Endothelial cell of umbilical vein (primary cell): ENCODE results near the gene PROM1. TPM values are rescaled to one million over a fixed set of nuclear protein-coding genes. Genes with fewer than 3 reads are reported as not detected.
A peak's percentile ranks its signal among the peaks of the same experiment; 100 is the strongest.

Experiments
- BruUV-seq: library from RNA; stranded (reverse); fragments of 400-500 nt; replicated peaks from 2 replicates; lab custom pipeline; 2021; lab: Mats Ljungman, UMichigan
- CTCF ChIA-PET: fragments of 300-600, 350-600 bp; sonication (Branson Sonifier 250); formaldehyde crosslinking; loops from one replicate; lab custom pipeline; 2021; ENCODE audit warnings: antibody characterized with exemption, inconsistent platforms; lab: Charles Lee
- POLR2A ChIA-PET: fragments of 300-600, 350-600 bp; sonication (Branson Sonifier 250); formaldehyde crosslinking; loops from one replicate; lab custom pipeline; 2021; ENCODE audit warnings: antibody characterized with exemption, inconsistent platforms; lab: Charles Lee
- DNase-seq: peaks from one replicate; pipeline ENCODE4 v3.0.0-alpha.2; 2011; ENCODE audit warnings: low read depth, low spot score
- FAIRE-seq: peaks from 2 replicates; lab custom pipeline; 2011; peaks lifted over from hg19 to GRCh38; lab: Jason Lieb, UNC
- H2AFZ ChIP-seq: 2 replicates; pipeline ENCODE4 v1.6.0; 2012; ENCODE audit warnings: low read depth, low read length, control low read depth, inconsistent platforms
- H3K27ac ChIP-seq: 2 replicates; pipeline ENCODE4 v1.5.1; 2011; ENCODE audit warnings: low read depth, mild to moderate bottlenecking, control low read depth, low read length, moderate library complexity; ENCODE audit not compliant: insufficient read depth
- H3K27me3 ChIP-seq, 2 experiments: 2 replicates each; pipeline versions ENCODE4 v1.6.0 to v1.6.1; 2011; ENCODE audit warnings: low read length in 2 of 2, mixed read lengths in 1 of 2; ENCODE audit not compliant: control insufficient read depth in 2 of 2, insufficient read depth in 2 of 2
- H3K36me3 ChIP-seq, 2 experiments: 2 replicates in 1 of 2; 3 replicates in 1 of 2; pipeline ENCODE4 v1.5.1; 2011; ENCODE audit warnings: low read length in 2 of 2, mild to moderate bottlenecking in 1 of 2, moderate library complexity in 1 of 2; ENCODE audit not compliant: control insufficient read depth in 2 of 2, insufficient read depth in 2 of 2; ENCODE audit errors: extremely low read depth in 1 of 2
- H3K4me1 ChIP-seq: 3 replicates; pipeline ENCODE4 v1.5.1; 2011; ENCODE audit warnings: mild to moderate bottlenecking, low read length; ENCODE audit not compliant: control insufficient read depth, insufficient read depth; ENCODE audit errors: extremely low read depth
- H3K4me2 ChIP-seq: 2 replicates; pipeline ENCODE4 v1.6.1; 2011; ENCODE audit warnings: low read length, control low read depth, mixed read lengths; ENCODE audit not compliant: insufficient read depth
- H3K4me3 ChIP-seq, 3 experiments: fragments of 200-600 bp in 1 of 3; sonication (generic), shearing (Covaris generic) in 1 of 3; replicated peaks in 1 of 3; 2 replicates each; pipeline ENCODE4 v1.5.1; 2011 to 2016; ENCODE audit warnings: control low read depth in 3 of 3, low read length in 3 of 3, mild to moderate bottlenecking in 2 of 3, inconsistent platforms in 1 of 3, low read depth in 1 of 3, moderate library complexity in 1 of 3; ENCODE audit not compliant: insufficient read depth in 1 of 3
- H3K79me2 ChIP-seq: 2 replicates; pipeline ENCODE4 v1.6.0; 2012; ENCODE audit warnings: low read length, inconsistent platforms; ENCODE audit not compliant: control insufficient read depth, insufficient read depth
- H3K9ac ChIP-seq: replicated peaks from 2 replicates; pipeline ENCODE3; 2011; ENCODE audit warnings: low read length, control low read depth; ENCODE audit not compliant: insufficient read depth; ENCODE audit errors: extremely low read depth
- H3K9me1 ChIP-seq: replicated peaks from 3 replicates; pipeline ENCODE4 v1.6.0; 2011; ENCODE audit warnings: mild to moderate bottlenecking, low read length; ENCODE audit not compliant: control insufficient read depth, insufficient read depth; ENCODE audit errors: extremely low read depth
- H3K9me3 ChIP-seq: replicated peaks from 2 replicates; pipeline ENCODE4 v1.5.1; 2012; ENCODE audit warnings: low read length, inconsistent platforms; ENCODE audit not compliant: control insufficient read depth, insufficient read depth
- H4K20me1 ChIP-seq: replicated peaks from 2 replicates; pipeline ENCODE3; 2011; ENCODE audit warnings: mild to moderate bottlenecking, low read length; ENCODE audit not compliant: control insufficient read depth, insufficient read depth; ENCODE audit errors: extremely low read depth
- CTCF ChIP-seq, 2 donors: IDR thresholded peaks; 1 replicate in 1 of 2; 2 replicates in 1 of 2; pipeline ENCODE4 v1.5.1; 2011; ENCODE audit warnings: low read length in 2 of 2, mild to moderate bottlenecking in 2 of 2, moderate library complexity in 2 of 2, control low read depth in 1 of 2, inconsistent platforms in 1 of 2, low read depth in 1 of 2; ENCODE audit not compliant: insufficient read depth in 1 of 2; ENCODE audit errors: extremely low read depth in 1 of 2
- EZH2 ChIP-seq: IDR thresholded peaks from 2 replicates; pipeline ENCODE4 v1.6.1; 2012; ENCODE audit warnings: borderline replicate concordance, low read depth, mild to moderate bottlenecking, moderate library complexity, low read length, inconsistent platforms; ENCODE audit not compliant: severe bottlenecking
- FOS ChIP-seq: IDR thresholded peaks from 2 replicates; pipeline ENCODE4 v1.6.1; 2011; ENCODE audit warnings: mild to moderate bottlenecking, low read length, moderate library complexity, borderline replicate concordance; ENCODE audit not compliant: insufficient read depth
- GATA2 ChIP-seq: IDR thresholded peaks from 2 replicates; pipeline ENCODE4 v1.7.0; 2011; ENCODE audit warnings: low read depth, mild to moderate bottlenecking, moderate library complexity, mixed read lengths, low read length; ENCODE audit not compliant: insufficient read length, insufficient read depth
- JUN ChIP-seq: IDR thresholded peaks from 2 replicates; pipeline ENCODE4 v1.6.1; 2011; ENCODE audit warnings: borderline replicate concordance, low read depth; ENCODE audit not compliant: insufficient read length, insufficient read depth
- MYC ChIP-seq: IDR thresholded peaks from one replicate; pipeline ENCODE4 v1.6.1; 2011; ENCODE audit warnings: mild to moderate bottlenecking, low read depth, low read length
- POLR2A ChIP-seq: IDR thresholded peaks from 2 replicates; pipeline ENCODE4 v1.6.1; 2012; ENCODE audit warnings: low read depth, mild to moderate bottlenecking, control low read depth, low read length
- POLR2AphosphoS5 ChIP-seq: IDR thresholded peaks from 2 replicates; pipeline ENCODE4 v1.6.1; 2012; ENCODE audit warnings: low read depth, mild to moderate bottlenecking, control low read depth, low read length, moderate library complexity; ENCODE audit not compliant: insufficient read depth
- dilution Hi-C: fragments of 300-500 bp; cut with MboI; formaldehyde crosslinking; loops from one replicate; pipeline ENCODE4 v1.15.0; 2019; ENCODE audit warnings: low sequenced_read_pairs; ENCODE audit not compliant: extremely low pct_ligation_motif_present
- intact Hi-C: fragments of 100-400 bp; cut with micrococcal nuclease; formaldehyde crosslinking; loops from one replicate; pipeline ENCODE4 v1.10.0; 2022
- polyA plus RNA-seq, 4 experiments: library from polyadenylated mRNA; depleted of rRNA in 3 of 4; stranded (reverse) in 3 of 4; unstranded in 1 of 4; fragments of >200 nt; gene quantifications; 2 replicates each; pipeline versions ENCODE4 v1.2.1 to v1.2.3, GENCODE V29; 2011 to 2012; ENCODE audit warnings: missing spikeins in 1 of 4
- total RNA-seq: library from RNA; stranded (reverse); gene quantifications from 2 replicates; pipeline ENCODE4 v1.2.3, GENCODE V29; 2021
- TF ChIP-seq, protein P1 (sequence below): IDR thresholded peaks from 2 replicates; pipeline ENCODE4 v1.6.1; 2011; ENCODE audit not compliant: insufficient read depth, insufficient read length

Gene PROM1
- total and polyA plus RNA-seq, 2 donors (not counting 3 experiments of a cell fraction or from before 2014, with no cell fraction given) = 0.36 to 1.7 TPM

GRCh38 chr4:16007471-16008095 is 76.2 kb downstream of the PROM1 start:
- no peaks in the 10 kb centered on the region for H3K9me1 ChIP-seq
- no peaks in the 10 kb centered on the region for H4K20me1 ChIP-seq
- H3K4me1 ChIP-seq = no peaks in the 10 kb centered on the region
- H3K4me3 ChIP-seq = no peak overlapping the region
- dilution Hi-C loops (no loop called here), intact Hi-C loops (no loop called here)
- CTCF ChIA-PET = interaction anchor here (0.6 to 1.6 kb wide), 5 partner anchors 44 to 280 kb away, joined by 3 to 6 read pairs (median 3); no protein-coding TSS in a partner anchor
- DNase-seq (no peak), FAIRE-seq (no peak)
- TF ChIP-seq MYC (no peak), CTCF (IDR thresholded peaks at IDR 0.05; ENCODE audit: extremely low read depth in 1 of 2, insufficient read depth in 1 of 2, low read depth in 1 of 2, low read length in 2 of 2) (no peak), FOS (no peak)
- H3K9me3 ChIP-seq = no peaks in the 10 kb centered on the region
- no TSS peak for BruUV-seq
- H3K79me2 ChIP-seq = no peaks in the 10 kb centered on the region
- H3K36me3 ChIP-seq = no peaks in the 10 kb centered on the region
- H2AFZ ChIP-seq = no peak overlapping the region
- POLR2A ChIA-PET = no interaction called here
- no peak overlapping the region for H3K4me2 ChIP-seq
- H3K27ac ChIP-seq = no peak overlapping the region
- H3K27me3 ChIP-seq = peaks cover 3 to 6% of the 10 kb centered on the region in 2 experiments
- H3K9ac ChIP-seq = no peak overlapping the region

DNA sequence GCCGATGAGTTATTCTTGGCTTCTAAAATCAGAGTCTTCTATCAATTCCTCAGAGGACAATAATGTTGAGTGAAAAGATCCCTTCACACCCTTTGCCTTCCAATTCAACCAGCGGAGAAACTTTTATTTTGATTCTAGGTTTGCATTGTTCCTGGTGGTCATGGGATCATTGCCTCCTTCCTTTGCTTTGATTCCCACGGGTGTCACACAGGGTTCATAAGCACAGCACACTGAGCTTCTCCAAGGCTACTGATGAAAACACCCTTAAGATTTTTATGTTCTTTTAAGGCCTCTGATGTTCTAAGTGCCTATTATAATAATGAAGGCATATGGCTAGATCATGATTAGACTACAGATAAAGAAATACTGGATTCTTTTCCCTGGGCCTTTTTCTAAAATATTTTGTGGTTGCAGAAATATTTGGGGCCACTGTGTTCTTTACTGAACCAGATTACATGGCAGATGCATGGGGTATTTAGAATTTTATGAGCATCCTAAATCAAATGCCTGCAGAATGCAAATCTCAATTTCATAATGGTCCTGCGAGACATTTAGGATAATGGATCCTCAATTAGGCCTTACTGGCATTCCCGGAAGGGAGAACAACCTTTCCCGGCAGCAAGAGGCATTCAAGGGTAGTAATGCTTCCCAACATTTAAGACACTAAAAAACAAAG is 76.9 kb downstream of the PROM1 start:
- no peak for FAIRE-seq
- no TSS peak for BruUV-seq
- H3K4me2 ChIP-seq = no peak overlapping the region
- no peak overlapping the region for H2AFZ ChIP-seq
- intact Hi-C loops (no loop called here), dilution Hi-C loops (no loop called here)
- TF ChIP-seq POLR2AphosphoS5 (no peak), POLR2A (no peak), CTCF (IDR thresholded peaks at IDR 0.05; ENCODE audit: extremely low read depth in 1 of 2, insufficient read depth in 1 of 2, low read depth in 1 of 2, low read length in 2 of 2) (no peak), JUN (no peak), MYC (no peak), GATA2 (no peak), EZH2 (no peak), FOS (no peak)
- TF ChIP-seq, protein P1, sequence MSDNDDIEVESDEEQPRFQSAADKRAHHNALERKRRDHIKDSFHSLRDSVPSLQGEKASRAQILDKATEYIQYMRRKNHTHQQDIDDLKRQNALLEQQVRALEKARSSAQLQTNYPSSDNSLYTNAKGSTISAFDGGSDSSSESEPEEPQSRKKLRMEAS = no peak
- CTCF ChIA-PET = no interaction called here
- no peaks in the 10 kb centered on the region for H3K36me3 ChIP-seq
- H3K9me1 ChIP-seq = no peaks in the 10 kb centered on the region
- no peaks in the 10 kb centered on the region for H4K20me1 ChIP-seq
- H3K4me1 ChIP-seq = no peaks in the 10 kb centered on the region
- H3K4me3 ChIP-seq = no peak overlapping the region
- H3K9ac ChIP-seq = no peak overlapping the region
- peaks cover 6% of the 10 kb centered on the region in 2 experiments for H3K27me3 ChIP-seq
- H3K27ac ChIP-seq = no peak overlapping the region
- DNase-seq = peak; percentile 20
- H3K9me3 ChIP-seq = no peaks in the 10 kb centered on the region
- no peaks in the 10 kb centered on the region for H3K79me2 ChIP-seq
- POLR2A ChIA-PET = no interaction called here
